HEK293 (cell line): Measurements from ENCODE around the gene KIRREL3.

Experiments used
- BCL11A ChIP-seq: fragments of 450-650 bp; formaldehyde crosslinking; IDR thresholded peaks from 2 replicates; pipeline ENCODE4 v1.5.1; 2016; ENCODE audit warnings: low read depth, missing biosample characterization, missing genetic modification characterization
- YY2 ChIP-seq: fragments of 450-650 bp; formaldehyde crosslinking; IDR thresholded peaks from 2 replicates; pipeline ENCODE4 v1.5.1; 2016; ENCODE audit warnings: missing biosample characterization, missing genetic modification characterization
- ZFHX2 ChIP-seq: fragments of 450-650 bp; formaldehyde crosslinking; conservative IDR thresholded peaks from 2 replicates; pipeline ENCODE4 v1.5.1; 2016; ENCODE audit warnings: missing biosample characterization, missing genetic modification characterization
- ZNF433 ChIP-seq: fragments of 450-650 bp; formaldehyde crosslinking; IDR thresholded peaks from 2 replicates; pipeline ENCODE4 v1.5.1; 2016; ENCODE audit warnings: missing biosample characterization, missing genetic modification characterization, low read depth
- ZNF48 ChIP-seq: fragments of 450-650 bp; formaldehyde crosslinking; IDR thresholded peaks from 2 replicates; pipeline ENCODE4 v1.5.1; 2016; ENCODE audit warnings: missing biosample characterization, missing genetic modification characterization
- ZNF530 ChIP-seq: fragments of 450-650 bp; formaldehyde crosslinking; IDR thresholded peaks from 2 replicates; pipeline ENCODE4 v1.5.1; 2016; ENCODE audit warnings: low read depth, missing biosample characterization, missing genetic modification characterization
- ZNF548 ChIP-seq: fragments of 450-650 bp; formaldehyde crosslinking; IDR thresholded peaks from 2 replicates; pipeline ENCODE4 v1.5.1; 2016; ENCODE audit warnings: missing biosample characterization, missing genetic modification characterization
- ZNF549 ChIP-seq: fragments of 450-650 bp; IDR thresholded peaks from 2 replicates; pipeline ENCODE4 v1.5.1; 2018; ENCODE audit warnings: missing biosample characterization, missing genetic modification characterization, mild to moderate bottlenecking, inconsistent platforms, moderate library complexity
- ZSCAN30 ChIP-seq: fragments of 450-650 bp; IDR thresholded peaks from 2 replicates; pipeline ENCODE4 v1.5.1; 2018; ENCODE audit warnings: missing biosample characterization, mild to moderate bottlenecking, missing genetic modification characterization, moderate library complexity
- TF ChIP-seq, protein P1 (sequence below): fragments of 450-650 bp; formaldehyde crosslinking; IDR thresholded peaks from 2 replicates; pipeline ENCODE4 v1.5.1; 2016; ENCODE audit warnings: missing biosample characterization, missing genetic modification characterization, borderline replicate concordance
- TF ChIP-seq, protein P2 (sequence below): fragments of 450-650 bp; formaldehyde crosslinking; IDR thresholded peaks from 2 replicates; pipeline ENCODE4 v1.5.1; 2017; ENCODE audit warnings: missing biosample characterization, mild to moderate bottlenecking, missing genetic modification characterization, moderate library complexity
- TF ChIP-seq, protein P3 (sequence below): fragments of 450-650 bp; IDR thresholded peaks from 2 replicates; pipeline ENCODE4 v1.5.1; 2018; ENCODE audit warnings: missing biosample characterization, missing genetic modification characterization
- TF ChIP-seq, protein P4 (sequence below): fragments of 450-650 bp; formaldehyde crosslinking; IDR thresholded peaks from 2 replicates; pipeline ENCODE4 v1.5.1; 2016; ENCODE audit warnings: missing biosample characterization, missing genetic modification characterization
- TF ChIP-seq, protein P5 (sequence below): fragments of 450-650 bp; IDR thresholded peaks from 2 replicates; pipeline ENCODE4 v1.5.1; 2018; ENCODE audit warnings: missing biosample characterization, mild to moderate bottlenecking, missing genetic modification characterization
- TF ChIP-seq, protein P6 (sequence below): fragments of 450-650 bp; formaldehyde crosslinking; IDR thresholded peaks from 2 replicates; pipeline ENCODE4 v1.5.1; 2016; ENCODE audit warnings: missing biosample characterization, missing genetic modification characterization
- TF ChIP-seq, protein P7 (sequence below): fragments of 450-650 bp; formaldehyde crosslinking; IDR thresholded peaks from 2 replicates; pipeline ENCODE4 v1.5.1; 2016; ENCODE audit warnings: missing biosample characterization, missing genetic modification characterization
- TF ChIP-seq, protein P8 (sequence below): fragments of 450-650 bp; formaldehyde crosslinking; IDR thresholded peaks from 2 replicates; pipeline ENCODE4 v1.5.1; 2016; ENCODE audit warnings: missing biosample characterization, missing genetic modification characterization, low read depth

Gene KIRREL3

DNA sequence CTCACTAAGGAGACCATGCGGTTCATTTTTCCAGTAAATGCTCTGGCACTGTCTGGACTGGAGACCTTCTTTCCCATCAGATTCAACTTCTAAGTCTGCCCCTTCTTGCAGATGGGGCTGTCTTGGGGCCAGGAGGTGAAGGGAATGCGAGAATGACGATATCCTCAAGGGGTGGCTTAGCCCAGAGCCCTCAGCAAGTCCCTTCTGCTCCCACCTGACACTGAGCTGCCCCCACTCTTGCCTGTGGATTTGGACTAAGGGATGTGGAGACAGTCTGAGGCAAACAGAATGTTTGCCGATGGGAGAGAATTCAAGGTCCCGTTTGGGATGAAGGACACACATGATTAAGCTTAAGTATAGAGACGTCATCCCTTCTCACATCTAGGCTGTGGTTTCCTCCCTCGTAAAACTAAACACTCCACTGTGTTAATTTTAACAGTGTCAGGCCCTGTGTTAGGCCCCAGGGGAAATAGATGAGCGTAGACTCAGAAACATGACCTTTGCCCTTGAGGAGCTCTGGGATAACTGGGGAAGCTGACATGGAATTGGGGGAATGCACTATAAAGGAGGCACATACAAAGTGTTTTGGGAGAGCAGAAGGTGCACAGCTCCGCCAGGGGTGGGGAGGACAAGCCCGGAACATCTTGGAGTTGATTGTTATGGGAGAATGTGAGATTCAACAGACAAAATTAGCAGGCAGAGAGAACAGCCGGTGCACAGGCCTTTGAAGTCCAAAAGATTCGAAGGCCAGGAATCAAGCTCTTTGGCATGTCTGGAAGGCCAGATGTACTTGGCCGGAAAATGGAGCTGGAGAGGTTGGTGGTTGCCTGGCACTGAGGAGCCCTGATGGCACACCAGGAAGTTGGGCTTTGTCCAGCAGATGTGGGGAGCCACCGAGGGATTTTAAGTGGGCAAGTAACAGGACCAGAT lies 573.5 kb downstream of the KIRREL3 start (continued):
- TF ChIP-seq, protein P1, sequence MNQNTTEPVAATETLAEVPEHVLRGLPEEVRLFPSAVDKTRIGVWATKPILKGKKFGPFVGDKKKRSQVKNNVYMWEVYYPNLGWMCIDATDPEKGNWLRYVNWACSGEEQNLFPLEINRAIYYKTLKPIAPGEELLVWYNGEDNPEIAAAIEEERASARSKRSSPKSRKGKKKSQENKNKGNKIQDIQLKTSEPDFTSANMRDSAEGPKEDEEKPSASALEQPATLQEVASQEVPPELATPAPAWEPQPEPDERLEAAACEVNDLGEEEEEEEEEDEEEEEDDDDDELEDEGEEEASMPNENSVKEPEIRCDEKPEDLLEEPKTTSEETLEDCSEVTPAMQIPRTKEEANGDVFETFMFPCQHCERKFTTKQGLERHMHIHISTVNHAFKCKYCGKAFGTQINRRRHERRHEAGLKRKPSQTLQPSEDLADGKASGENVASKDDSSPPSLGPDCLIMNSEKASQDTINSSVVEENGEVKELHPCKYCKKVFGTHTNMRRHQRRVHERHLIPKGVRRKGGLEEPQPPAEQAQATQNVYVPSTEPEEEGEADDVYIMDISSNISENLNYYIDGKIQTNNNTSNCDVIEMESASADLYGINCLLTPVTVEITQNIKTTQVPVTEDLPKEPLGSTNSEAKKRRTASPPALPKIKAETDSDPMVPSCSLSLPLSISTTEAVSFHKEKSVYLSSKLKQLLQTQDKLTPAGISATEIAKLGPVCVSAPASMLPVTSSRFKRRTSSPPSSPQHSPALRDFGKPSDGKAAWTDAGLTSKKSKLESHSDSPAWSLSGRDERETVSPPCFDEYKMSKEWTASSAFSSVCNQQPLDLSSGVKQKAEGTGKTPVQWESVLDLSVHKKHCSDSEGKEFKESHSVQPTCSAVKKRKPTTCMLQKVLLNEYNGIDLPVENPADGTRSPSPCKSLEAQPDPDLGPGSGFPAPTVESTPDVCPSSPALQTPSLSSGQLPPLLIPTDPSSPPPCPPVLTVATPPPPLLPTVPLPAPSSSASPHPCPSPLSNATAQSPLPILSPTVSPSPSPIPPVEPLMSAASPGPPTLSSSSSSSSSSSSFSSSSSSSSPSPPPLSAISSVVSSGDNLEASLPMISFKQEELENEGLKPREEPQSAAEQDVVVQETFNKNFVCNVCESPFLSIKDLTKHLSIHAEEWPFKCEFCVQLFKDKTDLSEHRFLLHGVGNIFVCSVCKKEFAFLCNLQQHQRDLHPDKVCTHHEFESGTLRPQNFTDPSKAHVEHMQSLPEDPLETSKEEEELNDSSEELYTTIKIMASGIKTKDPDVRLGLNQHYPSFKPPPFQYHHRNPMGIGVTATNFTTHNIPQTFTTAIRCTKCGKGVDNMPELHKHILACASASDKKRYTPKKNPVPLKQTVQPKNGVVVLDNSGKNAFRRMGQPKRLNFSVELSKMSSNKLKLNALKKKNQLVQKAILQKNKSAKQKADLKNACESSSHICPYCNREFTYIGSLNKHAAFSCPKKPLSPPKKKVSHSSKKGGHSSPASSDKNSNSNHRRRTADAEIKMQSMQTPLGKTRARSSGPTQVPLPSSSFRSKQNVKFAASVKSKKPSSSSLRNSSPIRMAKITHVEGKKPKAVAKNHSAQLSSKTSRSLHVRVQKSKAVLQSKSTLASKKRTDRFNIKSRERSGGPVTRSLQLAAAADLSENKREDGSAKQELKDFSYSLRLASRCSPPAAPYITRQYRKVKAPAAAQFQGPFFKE, result no peak
- no peak for TF ChIP-seq ZNF548 (tag by site-specific recombination)
- no peak for TF ChIP-seq BCL11A (tag by site-specific recombination)
- TF ChIP-seq, protein P2, sequence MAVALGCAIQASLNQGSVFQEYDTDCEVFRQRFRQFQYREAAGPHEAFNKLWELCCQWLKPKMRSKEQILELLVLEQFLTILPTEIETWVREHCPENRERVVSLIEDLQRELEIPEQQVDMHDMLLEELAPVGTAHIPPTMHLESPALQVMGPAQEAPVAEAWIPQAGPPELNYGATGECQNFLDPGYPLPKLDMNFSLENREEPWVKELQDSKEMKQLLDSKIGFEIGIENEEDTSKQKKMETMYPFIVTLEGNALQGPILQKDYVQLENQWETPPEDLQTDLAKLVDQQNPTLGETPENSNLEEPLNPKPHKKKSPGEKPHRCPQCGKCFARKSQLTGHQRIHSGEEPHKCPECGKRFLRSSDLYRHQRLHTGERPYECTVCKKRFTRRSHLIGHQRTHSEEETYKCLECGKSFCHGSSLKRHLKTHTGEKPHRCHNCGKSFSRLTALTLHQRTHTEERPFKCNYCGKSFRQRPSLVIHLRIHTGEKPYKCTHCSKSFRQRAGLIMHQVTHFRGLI (tag by site-specific recombination), result no peak
- no peak for TF ChIP-seq YY2 (tag by site-specific recombination)
- no peak for TF ChIP-seq ZNF530 (tag by site-specific recombination)
- TF ChIP-seq, protein P3, sequence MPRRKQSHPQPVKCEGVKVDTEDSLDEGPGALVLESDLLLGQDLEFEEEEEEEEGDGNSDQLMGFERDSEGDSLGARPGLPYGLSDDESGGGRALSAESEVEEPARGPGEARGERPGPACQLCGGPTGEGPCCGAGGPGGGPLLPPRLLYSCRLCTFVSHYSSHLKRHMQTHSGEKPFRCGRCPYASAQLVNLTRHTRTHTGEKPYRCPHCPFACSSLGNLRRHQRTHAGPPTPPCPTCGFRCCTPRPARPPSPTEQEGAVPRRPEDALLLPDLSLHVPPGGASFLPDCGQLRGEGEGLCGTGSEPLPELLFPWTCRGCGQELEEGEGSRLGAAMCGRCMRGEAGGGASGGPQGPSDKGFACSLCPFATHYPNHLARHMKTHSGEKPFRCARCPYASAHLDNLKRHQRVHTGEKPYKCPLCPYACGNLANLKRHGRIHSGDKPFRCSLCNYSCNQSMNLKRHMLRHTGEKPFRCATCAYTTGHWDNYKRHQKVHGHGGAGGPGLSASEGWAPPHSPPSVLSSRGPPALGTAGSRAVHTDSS (tag by site-specific recombination), result no peak
- TF ChIP-seq, protein P4, sequence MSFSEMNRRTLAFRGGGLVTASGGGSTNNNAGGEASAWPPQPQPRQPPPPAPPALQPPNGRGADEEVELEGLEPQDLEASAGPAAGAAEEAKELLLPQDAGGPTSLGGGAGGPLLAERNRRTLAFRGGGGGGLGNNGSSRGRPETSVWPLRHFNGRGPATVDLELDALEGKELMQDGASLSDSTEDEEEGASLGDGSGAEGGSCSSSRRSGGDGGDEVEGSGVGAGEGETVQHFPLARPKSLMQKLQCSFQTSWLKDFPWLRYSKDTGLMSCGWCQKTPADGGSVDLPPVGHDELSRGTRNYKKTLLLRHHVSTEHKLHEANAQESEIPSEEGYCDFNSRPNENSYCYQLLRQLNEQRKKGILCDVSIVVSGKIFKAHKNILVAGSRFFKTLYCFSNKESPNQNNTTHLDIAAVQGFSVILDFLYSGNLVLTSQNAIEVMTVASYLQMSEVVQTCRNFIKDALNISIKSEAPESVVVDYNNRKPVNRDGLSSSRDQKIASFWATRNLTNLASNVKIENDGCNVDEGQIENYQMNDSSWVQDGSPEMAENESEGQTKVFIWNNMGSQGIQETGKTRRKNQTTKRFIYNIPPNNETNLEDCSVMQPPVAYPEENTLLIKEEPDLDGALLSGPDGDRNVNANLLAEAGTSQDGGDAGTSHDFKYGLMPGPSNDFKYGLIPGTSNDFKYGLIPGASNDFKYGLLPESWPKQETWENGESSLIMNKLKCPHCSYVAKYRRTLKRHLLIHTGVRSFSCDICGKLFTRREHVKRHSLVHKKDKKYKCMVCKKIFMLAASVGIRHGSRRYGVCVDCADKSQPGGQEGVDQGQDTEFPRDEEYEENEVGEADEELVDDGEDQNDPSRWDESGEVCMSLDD, result no peak
- TF ChIP-seq, protein P5, sequence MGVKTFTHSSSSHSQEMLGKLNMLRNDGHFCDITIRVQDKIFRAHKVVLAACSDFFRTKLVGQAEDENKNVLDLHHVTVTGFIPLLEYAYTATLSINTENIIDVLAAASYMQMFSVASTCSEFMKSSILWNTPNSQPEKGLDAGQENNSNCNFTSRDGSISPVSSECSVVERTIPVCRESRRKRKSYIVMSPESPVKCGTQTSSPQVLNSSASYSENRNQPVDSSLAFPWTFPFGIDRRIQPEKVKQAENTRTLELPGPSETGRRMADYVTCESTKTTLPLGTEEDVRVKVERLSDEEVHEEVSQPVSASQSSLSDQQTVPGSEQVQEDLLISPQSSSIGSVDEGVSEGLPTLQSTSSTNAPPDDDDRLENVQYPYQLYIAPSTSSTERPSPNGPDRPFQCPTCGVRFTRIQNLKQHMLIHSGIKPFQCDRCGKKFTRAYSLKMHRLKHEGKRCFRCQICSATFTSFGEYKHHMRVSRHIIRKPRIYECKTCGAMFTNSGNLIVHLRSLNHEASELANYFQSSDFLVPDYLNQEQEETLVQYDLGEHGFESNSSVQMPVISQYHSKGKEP (tag by site-specific recombination), result no peak
- TF ChIP-seq ZSCAN30 (tag by site-specific recombination), result no peak
- TF ChIP-seq ZNF549 (tag by site-specific recombination), result no peak
- TF ChIP-seq, protein P6, sequence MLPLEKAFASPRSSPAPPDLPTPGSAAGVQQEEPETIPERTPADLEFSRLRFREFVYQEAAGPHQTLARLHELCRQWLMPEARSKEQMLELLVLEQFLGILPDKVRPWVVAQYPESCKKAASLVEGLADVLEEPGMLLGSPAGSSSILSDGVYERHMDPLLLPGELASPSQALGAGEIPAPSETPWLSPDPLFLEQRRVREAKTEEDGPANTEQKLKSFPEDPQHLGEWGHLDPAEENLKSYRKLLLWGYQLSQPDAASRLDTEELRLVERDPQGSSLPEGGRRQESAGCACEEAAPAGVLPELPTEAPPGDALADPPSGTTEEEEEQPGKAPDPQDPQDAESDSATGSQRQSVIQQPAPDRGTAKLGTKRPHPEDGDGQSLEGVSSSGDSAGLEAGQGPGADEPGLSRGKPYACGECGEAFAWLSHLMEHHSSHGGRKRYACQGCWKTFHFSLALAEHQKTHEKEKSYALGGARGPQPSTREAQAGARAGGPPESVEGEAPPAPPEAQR (tag by site-specific recombination), result no peak
- no peak for TF ChIP-seq ZNF48 (tag by site-specific recombination)
- TF ChIP-seq ZNF433 (tag by site-specific recombination), result no peak
- TF ChIP-seq, protein P7, sequence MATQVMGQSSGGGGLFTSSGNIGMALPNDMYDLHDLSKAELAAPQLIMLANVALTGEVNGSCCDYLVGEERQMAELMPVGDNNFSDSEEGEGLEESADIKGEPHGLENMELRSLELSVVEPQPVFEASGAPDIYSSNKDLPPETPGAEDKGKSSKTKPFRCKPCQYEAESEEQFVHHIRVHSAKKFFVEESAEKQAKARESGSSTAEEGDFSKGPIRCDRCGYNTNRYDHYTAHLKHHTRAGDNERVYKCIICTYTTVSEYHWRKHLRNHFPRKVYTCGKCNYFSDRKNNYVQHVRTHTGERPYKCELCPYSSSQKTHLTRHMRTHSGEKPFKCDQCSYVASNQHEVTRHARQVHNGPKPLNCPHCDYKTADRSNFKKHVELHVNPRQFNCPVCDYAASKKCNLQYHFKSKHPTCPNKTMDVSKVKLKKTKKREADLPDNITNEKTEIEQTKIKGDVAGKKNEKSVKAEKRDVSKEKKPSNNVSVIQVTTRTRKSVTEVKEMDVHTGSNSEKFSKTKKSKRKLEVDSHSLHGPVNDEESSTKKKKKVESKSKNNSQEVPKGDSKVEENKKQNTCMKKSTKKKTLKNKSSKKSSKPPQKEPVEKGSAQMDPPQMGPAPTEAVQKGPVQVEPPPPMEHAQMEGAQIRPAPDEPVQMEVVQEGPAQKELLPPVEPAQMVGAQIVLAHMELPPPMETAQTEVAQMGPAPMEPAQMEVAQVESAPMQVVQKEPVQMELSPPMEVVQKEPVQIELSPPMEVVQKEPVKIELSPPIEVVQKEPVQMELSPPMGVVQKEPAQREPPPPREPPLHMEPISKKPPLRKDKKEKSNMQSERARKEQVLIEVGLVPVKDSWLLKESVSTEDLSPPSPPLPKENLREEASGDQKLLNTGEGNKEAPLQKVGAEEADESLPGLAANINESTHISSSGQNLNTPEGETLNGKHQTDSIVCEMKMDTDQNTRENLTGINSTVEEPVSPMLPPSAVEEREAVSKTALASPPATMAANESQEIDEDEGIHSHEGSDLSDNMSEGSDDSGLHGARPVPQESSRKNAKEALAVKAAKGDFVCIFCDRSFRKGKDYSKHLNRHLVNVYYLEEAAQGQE, result no peak
- TF ChIP-seq, protein P8, sequence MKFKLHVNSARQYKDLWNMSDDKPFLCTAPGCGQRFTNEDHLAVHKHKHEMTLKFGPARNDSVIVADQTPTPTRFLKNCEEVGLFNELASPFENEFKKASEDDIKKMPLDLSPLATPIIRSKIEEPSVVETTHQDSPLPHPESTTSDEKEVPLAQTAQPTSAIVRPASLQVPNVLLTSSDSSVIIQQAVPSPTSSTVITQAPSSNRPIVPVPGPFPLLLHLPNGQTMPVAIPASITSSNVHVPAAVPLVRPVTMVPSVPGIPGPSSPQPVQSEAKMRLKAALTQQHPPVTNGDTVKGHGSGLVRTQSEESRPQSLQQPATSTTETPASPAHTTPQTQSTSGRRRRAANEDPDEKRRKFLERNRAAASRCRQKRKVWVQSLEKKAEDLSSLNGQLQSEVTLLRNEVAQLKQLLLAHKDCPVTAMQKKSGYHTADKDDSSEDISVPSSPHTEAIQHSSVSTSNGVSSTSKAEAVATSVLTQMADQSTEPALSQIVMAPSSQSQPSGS (tag by site-specific recombination), result 0 out of 2 replicates have a peak, but pooled peaks have one; percentile 33
- no peak for TF ChIP-seq ZFHX2 (tag by site-specific recombination)
